KG1 (cell line): ENCODE results near the gene CD302.
"Not testable (repeated sequence)": the region's sequence is repeated elsewhere in the genome, so short reads cannot be mapped to it uniquely, and the experiment has no call there.

Experiments
- DNase-seq: peaks from one replicate; lab custom pipeline; 2025; lab: John Stamatoyannopoulos, UW

Gene CD302

GRCh38 chr2:159748089-159748488 is 49.9 kb downstream of the CD302 start:
- no peak for DNase-seq

- not testable (repeated sequence) for DNase-seq
Measured at GRCh38 chr2:159745237-159745636, 52.8 kb downstream of the CD302 start.

- DNase-seq = no peak
Measured at GRCh38 chr2:159744363-159744762, 53.6 kb downstream of the CD302 start.

- DNase-seq = no peak
Measured at GRCh38 chr2:159742846-159743245, 55.2 kb downstream of the CD302 start.

GRCh38 chr2:159738509-159739390 is 59.3 kb downstream of the CD302 start:
- no peak for DNase-seq

- no peak for DNase-seq
Measured at GRCh38 chr2:159737917-159738296, 60.1 kb downstream of the CD302 start.

GRCh38 chr2:159737292-159737916 is 60.6 kb downstream of the CD302 start:
- DNase-seq = no peak

- DNase-seq = no peak
Measured at GRCh38 chr2:159736048-159736447, 62.0 kb downstream of the CD302 start.

GRCh38 chr2:159735648-159736047 is 62.4 kb downstream of the CD302 start:
- no peak for DNase-seq

GRCh38 chr2:159728629-159729028 is 69.4 kb downstream of the CD302 start:
- DNase-seq = no peak

GRCh38 chr2:159725713-159726112 is 72.3 kb downstream of the CD302 start:
- no peak for DNase-seq

- not testable (repeated sequence) for DNase-seq
Measured at GRCh38 chr2:159724795-159725572, 73.0 kb downstream of the CD302 start.

GRCh38 chr2:159722580-159722979 is 75.4 kb downstream of the CD302 start:
- DNase-seq = no peak

GRCh38 chr2:159720676-159721075 is 77.3 kb downstream of the CD302 start:
- DNase-seq = no peak
